Liver (tissue), 3 donors: Measurements from ENCODE around the gene LMF1.

Experiments used
- ATF3 ChIP-seq: IDR thresholded peaks from 2 replicates; pipeline ENCODE4 v1.6.1; 2016; ENCODE audit warnings: antibody characterized with exemption
- CTCF ChIP-seq: fragments of 150-350 bp; IDR thresholded peaks from 2 replicates; pipeline ENCODE4 v1.5.1; 2017; ENCODE audit warnings: improper control_type of control experiment, low read depth, low read length; ENCODE audit not compliant: missing input control
- EGR1 ChIP-seq, 2 donors: IDR thresholded peaks; 2 replicates each; pipeline ENCODE4 v1.6.1; 2016 to 2018; ENCODE audit warnings: antibody characterized with exemption in 2 of 2, low read depth in 2 of 2
- HNF4G ChIP-seq: IDR thresholded peaks from 2 replicates; pipeline ENCODE4 v1.6.1; 2016; ENCODE audit warnings: antibody characterized with exemption
- MAX ChIP-seq: IDR thresholded peaks from 2 replicates; pipeline ENCODE4 v1.6.1; 2016; ENCODE audit warnings: antibody characterized with exemption
- NR2F2 ChIP-seq: IDR thresholded peaks from 2 replicates; pipeline ENCODE4 v1.6.1; 2016; ENCODE audit warnings: antibody characterized with exemption
- RAD21 ChIP-seq, 2 donors: IDR thresholded peaks; 2 replicates each; pipeline ENCODE4 v1.6.1; 2016; ENCODE audit warnings: antibody characterized with exemption in 2 of 2, mild to moderate bottlenecking in 2 of 2
- REST ChIP-seq: IDR thresholded peaks from 2 replicates; pipeline ENCODE4 v1.6.1; 2016; ENCODE audit warnings: antibody characterized with exemption, mild to moderate bottlenecking
- SP1 ChIP-seq: IDR thresholded peaks from 2 replicates; pipeline ENCODE4 v1.6.1; 2018; ENCODE audit warnings: antibody characterized with exemption, mild to moderate bottlenecking
- TAF1 ChIP-seq: conservative IDR thresholded peaks from 2 replicates; pipeline ENCODE4 v1.6.1; 2016; ENCODE audit warnings: antibody characterized with exemption, mild to moderate bottlenecking
- YY1 ChIP-seq: IDR thresholded peaks from 2 replicates; pipeline ENCODE4 v1.6.1; 2016; ENCODE audit warnings: antibody characterized with exemption, mild to moderate bottlenecking
- donor health status: healthy.
- donor health status: healthy.

GRCh38 chr16:987906-988305, 17.1 kb upstream of the LMF1 start:
- no peak for TF ChIP-seq HNF4G
- no peak for TF ChIP-seq CTCF
- no peak for TF ChIP-seq TAF1
- TF ChIP-seq RAD21 (IDR thresholded peaks at IDR 0.05): no peak
- no peak for TF ChIP-seq REST
- TF ChIP-seq SP1: no peak
- no peak for TF ChIP-seq ATF3
- no peak for TF ChIP-seq EGR1 (IDR thresholded peaks at IDR 0.05; ENCODE audit: low read depth in 2 of 2)
- no peak for TF ChIP-seq YY1
- no peak for TF ChIP-seq MAX
- no peak for TF ChIP-seq NR2F2
